ENCODE results near the gene SV2C.

DNA sequence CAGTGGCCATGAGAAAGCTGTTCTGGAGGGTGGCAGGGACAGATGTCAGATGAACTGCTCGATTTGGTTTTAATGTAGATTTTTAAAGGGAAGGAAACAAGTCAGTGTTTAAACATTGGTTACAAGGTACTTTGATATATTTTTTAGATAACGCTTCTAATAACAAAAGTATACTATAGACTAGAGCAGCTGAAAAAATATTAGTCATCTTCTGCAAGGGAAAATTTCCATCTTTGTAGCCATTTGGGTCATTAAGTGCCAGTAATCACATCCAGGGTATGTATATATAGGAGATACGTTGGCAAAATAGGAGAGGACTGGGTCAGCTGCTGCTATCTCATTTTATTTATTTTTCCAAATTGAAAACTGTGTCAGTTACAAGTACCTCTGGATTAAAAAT, 69.0 kb downstream of the SV2C start:
- TF ChIP-seq, protein P1, sequence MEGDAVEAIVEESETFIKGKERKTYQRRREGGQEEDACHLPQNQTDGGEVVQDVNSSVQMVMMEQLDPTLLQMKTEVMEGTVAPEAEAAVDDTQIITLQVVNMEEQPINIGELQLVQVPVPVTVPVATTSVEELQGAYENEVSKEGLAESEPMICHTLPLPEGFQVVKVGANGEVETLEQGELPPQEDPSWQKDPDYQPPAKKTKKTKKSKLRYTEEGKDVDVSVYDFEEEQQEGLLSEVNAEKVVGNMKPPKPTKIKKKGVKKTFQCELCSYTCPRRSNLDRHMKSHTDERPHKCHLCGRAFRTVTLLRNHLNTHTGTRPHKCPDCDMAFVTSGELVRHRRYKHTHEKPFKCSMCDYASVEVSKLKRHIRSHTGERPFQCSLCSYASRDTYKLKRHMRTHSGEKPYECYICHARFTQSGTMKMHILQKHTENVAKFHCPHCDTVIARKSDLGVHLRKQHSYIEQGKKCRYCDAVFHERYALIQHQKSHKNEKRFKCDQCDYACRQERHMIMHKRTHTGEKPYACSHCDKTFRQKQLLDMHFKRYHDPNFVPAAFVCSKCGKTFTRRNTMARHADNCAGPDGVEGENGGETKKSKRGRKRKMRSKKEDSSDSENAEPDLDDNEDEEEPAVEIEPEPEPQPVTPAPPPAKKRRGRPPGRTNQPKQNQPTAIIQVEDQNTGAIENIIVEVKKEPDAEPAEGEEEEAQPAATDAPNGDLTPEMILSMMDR (IDR thresholded peaks at IDR 0.05) = no peak
- no peak for TF ChIP-seq EZH2 (IDR thresholded peaks at IDR 0.05; ENCODE audit: borderline replicate concordance, insufficient read depth, low read depth, low read length, poor library complexity, severe bottlenecking)
